Naive B cell (primary cell): Measurements from ENCODE around the gene NEGR1. TPM values are rescaled to one million over a fixed set of nuclear protein-coding genes. Genes with fewer than 3 reads are reported as not detected.
A peak's percentile ranks its signal among the peaks of the same experiment; 100 is the strongest.

ENCODE experiments used
- ATAC-seq, 2 donors: fragments of 150-1000 bp; cut with Tn5 transposase; 2 replicates each; pipeline ENCODE4 v1.10.0; 2021; ENCODE audit warnings: low read depth in 2 of 2, mild to moderate bottlenecking in 2 of 2, moderate library complexity in 2 of 2
- DNase-seq: peaks from one replicate; pipeline ENCODE4 v3.0.0; 2022
- H3K27ac Mint-ChIP-seq, 6 donors: one replicate each; pipeline ENCODE4 v1.8.0; 2020 to 2022; ENCODE audit warnings: mild to moderate bottlenecking in 6 of 6, mixed read lengths in 6 of 6, moderate library complexity in 5 of 6, inconsistent platforms in 2 of 6
- H3K27me3 Mint-ChIP-seq, 3 donors: one replicate each; pipeline ENCODE4 v1.8.0; 2021 to 2022; ENCODE audit warnings: mixed read lengths in 3 of 3, mild to moderate bottlenecking in 1 of 3
- H3K36me3 Mint-ChIP-seq, 2 donors: one replicate each; pipeline ENCODE4 v1.8.0; 2020 to 2022; ENCODE audit warnings: mixed read lengths in 2 of 2, inconsistent platforms in 1 of 2, mild to moderate bottlenecking in 1 of 2
- H3K4me1 Mint-ChIP-seq, 3 donors: one replicate each; pipeline ENCODE4 v1.8.0; 2020 to 2022; ENCODE audit warnings: mixed read lengths in 3 of 3, inconsistent platforms in 1 of 3, mild to moderate bottlenecking in 1 of 3, moderate library complexity in 1 of 3
- H3K4me3 Mint-ChIP-seq, 8 donors: one replicate each; pipeline ENCODE4 v1.8.0; 2020 to 2022; ENCODE audit warnings: mild to moderate bottlenecking in 8 of 8, mixed read lengths in 8 of 8, moderate library complexity in 8 of 8, inconsistent platforms in 2 of 8
- H3K9me3 Mint-ChIP-seq, 7 donors: one replicate each; pipeline ENCODE4 v1.8.0; 2020 to 2022; ENCODE audit warnings: mixed read lengths in 7 of 7, mild to moderate bottlenecking in 5 of 7, inconsistent platforms in 2 of 7, moderate library complexity in 1 of 7
- polyA plus RNA-seq, 6 donors: library from polyadenylated mRNA; unstranded; fragments of 300-500 nt; fragmentation: Illumina TruSeq; gene quantifications; one replicate each; pipeline ENCODE4 v1.2.3, GENCODE V29; 2021; ENCODE audit warnings: low read depth in 6 of 6

The NEGR1 gene
- polyA plus RNA-seq, 6 donors from 2014 or later: 0.10 TPM; not detected in 5

GRCh38 chr1:71706029-71706671 lies 576.2 kb downstream of the NEGR1 start:
- Mint-ChIP-seq H3K9me3 (peaks cover 9 to 45% (median 17%) of the 10 kb centered on the region in 7 donors), H3K27ac (no peak overlapping the region), H3K4me3 (no peak overlapping the region)

GRCh38 chr1:71698186-71698585 lies 584.2 kb downstream of the NEGR1 start:
- H3K4me3 Mint-ChIP-seq: no peak overlapping the region
- H3K9me3 Mint-ChIP-seq: peaks cover 0 to 8% (median 5%) of the 10 kb centered on the region in 7 donors
- ATAC-seq: no peak
- H3K27me3 Mint-ChIP-seq: no peaks in the 10 kb centered on the region
- H3K27ac Mint-ChIP-seq: no peak overlapping the region
- no peaks in the 10 kb centered on the region for H3K4me1 Mint-ChIP-seq
- no peaks in the 10 kb centered on the region for H3K36me3 Mint-ChIP-seq
- DNase-seq: no peak

More at GRCh38 chr1:71706029-71706671, 576.2 kb downstream of the NEGR1 start:
- H3K4me1 Mint-ChIP-seq: peaks cover 0 to 7% (median 5%) of the 10 kb centered on the region in 3 donors
- ATAC-seq (peak; percentile 54 to 73), DNase-seq (peak; percentile 31)
- H3K27me3 Mint-ChIP-seq: no peaks in the 10 kb centered on the region
- peaks cover 0 to 8% of the 10 kb centered on the region in 2 donors for H3K36me3 Mint-ChIP-seq

GRCh38 chr1:71695821-71696220 lies 586.5 kb downstream of the NEGR1 start:
- no peaks in the 10 kb centered on the region for H3K9me3 Mint-ChIP-seq
- H3K4me1 Mint-ChIP-seq: no peaks in the 10 kb centered on the region
- DNase-seq (no peak), ATAC-seq (no peak)
- H3K27ac Mint-ChIP-seq: no peak overlapping the region
- H3K27me3 Mint-ChIP-seq: no peaks in the 10 kb centered on the region
- H3K36me3 Mint-ChIP-seq: no peaks in the 10 kb centered on the region
- H3K4me3 Mint-ChIP-seq: no peak overlapping the region

GRCh38 chr1:71695084-71695483 lies 587.3 kb downstream of the NEGR1 start:
- H3K4me3 Mint-ChIP-seq: no peak overlapping the region
- no peak for ATAC-seq

GRCh38 chr1:71693581-71693980 lies 588.8 kb downstream of the NEGR1 start:
- Mint-ChIP-seq H3K9me3 (no peaks in the 10 kb centered on the region), H3K27me3 (no peaks in the 10 kb centered on the region), H3K4me3 (no peak overlapping the region), H3K27ac (no peak overlapping the region), H3K4me1 (no peaks in the 10 kb centered on the region), H3K36me3 (no peaks in the 10 kb centered on the region)
- ATAC-seq (no peak), DNase-seq (no peak)

More at GRCh38 chr1:71695084-71695483, 587.3 kb downstream of the NEGR1 start:
- Mint-ChIP-seq H3K36me3 (no peaks in the 10 kb centered on the region), H3K27me3 (no peaks in the 10 kb centered on the region), H3K4me1 (no peaks in the 10 kb centered on the region), H3K27ac (no peak overlapping the region), H3K9me3 (no peaks in the 10 kb centered on the region)
- DNase-seq: no peak

- ATAC-seq (no peak), DNase-seq (no peak)
- no peak overlapping the region for H3K27ac Mint-ChIP-seq
- H3K36me3 Mint-ChIP-seq: no peaks in the 10 kb centered on the region
- no peaks in the 10 kb centered on the region for H3K27me3 Mint-ChIP-seq
- no peaks in the 10 kb centered on the region for H3K9me3 Mint-ChIP-seq
- H3K4me1 Mint-ChIP-seq: no peaks in the 10 kb centered on the region
- H3K4me3 Mint-ChIP-seq: no peak overlapping the region
Observed at GRCh38 chr1:71689635-71690034, 592.7 kb downstream of the NEGR1 start.

GRCh38 chr1:71687376-71687775 lies 595.0 kb downstream of the NEGR1 start:
- H3K36me3 Mint-ChIP-seq: no peaks in the 10 kb centered on the region
- H3K4me3 Mint-ChIP-seq: no peak overlapping the region
- no peaks in the 10 kb centered on the region for H3K27me3 Mint-ChIP-seq
- ATAC-seq (no peak), DNase-seq (no peak)
- no peaks in the 10 kb centered on the region for H3K4me1 Mint-ChIP-seq
- no peaks in the 10 kb centered on the region for H3K9me3 Mint-ChIP-seq
- H3K27ac Mint-ChIP-seq: no peak overlapping the region

GRCh38 chr1:71676979-71677925 lies 605.1 kb downstream of the NEGR1 start:
- no peak overlapping the region for H3K27ac Mint-ChIP-seq
- H3K4me1 Mint-ChIP-seq: no peaks in the 10 kb centered on the region
- ATAC-seq (no peak), DNase-seq (no peak)
- H3K4me3 Mint-ChIP-seq: no peak overlapping the region
- H3K9me3 Mint-ChIP-seq: no peaks in the 10 kb centered on the region
- no peaks in the 10 kb centered on the region for H3K36me3 Mint-ChIP-seq
- H3K27me3 Mint-ChIP-seq: no peaks in the 10 kb centered on the region

GRCh38 chr1:71668065-71668464 lies 614.3 kb downstream of the NEGR1 start:
- Mint-ChIP-seq H3K4me3 (no peak overlapping the region), H3K27ac (no peak overlapping the region), H3K36me3 (no peaks in the 10 kb centered on the region)

GRCh38 chr1:71667216-71667615 lies 615.1 kb downstream of the NEGR1 start:
- Mint-ChIP-seq H3K27ac (peak overlapping the region in 2 of 6 donors; percentile 4 to 22), H3K4me1 (no peaks in the 10 kb centered on the region), H3K9me3 (peaks cover 0 to 1% (median 0%) of the 10 kb centered on the region in 7 donors), H3K4me3 (no peak overlapping the region), H3K36me3 (no peaks in the 10 kb centered on the region), H3K27me3 (no peaks in the 10 kb centered on the region)
- DNase-seq: no peak
- ATAC-seq: no peak

More at GRCh38 chr1:71668065-71668464, 614.3 kb downstream of the NEGR1 start:
- Mint-ChIP-seq H3K27me3 (no peaks in the 10 kb centered on the region), H3K9me3 (peaks cover 0 to 1% (median 0%) of the 10 kb centered on the region in 7 donors), H3K4me1 (no peaks in the 10 kb centered on the region)
- DNase-seq (no peak), ATAC-seq (no peak)

- H3K36me3 Mint-ChIP-seq: no peaks in the 10 kb centered on the region
- H3K27me3 Mint-ChIP-seq: no peaks in the 10 kb centered on the region
- peaks cover 0 to 1% (median 0%) of the 10 kb centered on the region in 7 donors for H3K9me3 Mint-ChIP-seq
- no peak for ATAC-seq
- no peak overlapping the region for H3K4me3 Mint-ChIP-seq
- no peak for DNase-seq
- no peaks in the 10 kb centered on the region for H3K4me1 Mint-ChIP-seq
- H3K27ac Mint-ChIP-seq: no peak overlapping the region
Observed at GRCh38 chr1:71666609-71667008, 615.7 kb downstream of the NEGR1 start.

- no peaks in the 10 kb centered on the region for H3K4me1 Mint-ChIP-seq
- no peak for ATAC-seq
Observed at GRCh38 chr1:71660411-71660810, 621.9 kb downstream of the NEGR1 start.

GRCh38 chr1:71657891-71658679 lies 624.3 kb downstream of the NEGR1 start:
- Mint-ChIP-seq H3K27ac (no peak overlapping the region), H3K9me3 (peaks cover 0 to 3% (median 0%) of the 10 kb centered on the region in 7 donors), H3K36me3 (no peaks in the 10 kb centered on the region), H3K27me3 (no peaks in the 10 kb centered on the region), H3K4me3 (no peak overlapping the region), H3K4me1 (no peaks in the 10 kb centered on the region)
- DNase-seq (no peak), ATAC-seq (no peak)

More at GRCh38 chr1:71660411-71660810, 621.9 kb downstream of the NEGR1 start:
- Mint-ChIP-seq H3K4me3 (no peak overlapping the region), H3K36me3 (no peaks in the 10 kb centered on the region), H3K27me3 (no peaks in the 10 kb centered on the region), H3K9me3 (peaks cover 0 to 2% (median 0%) of the 10 kb centered on the region in 7 donors), H3K27ac (no peak overlapping the region)
- no peak for DNase-seq
